Measurements from ENCODE around the gene MTCH1. TPM values are rescaled to one million over a fixed set of nuclear protein-coding genes. Genes with fewer than 3 reads are reported as not detected.

Gene MTCH1
- total and polyA plus RNA-seq, 9 of the 15 experiments (the other 6 are each of a cell fraction or from before 2014, with no cell fraction given) = 7.9 to 161 (median 118) TPM

DNA sequence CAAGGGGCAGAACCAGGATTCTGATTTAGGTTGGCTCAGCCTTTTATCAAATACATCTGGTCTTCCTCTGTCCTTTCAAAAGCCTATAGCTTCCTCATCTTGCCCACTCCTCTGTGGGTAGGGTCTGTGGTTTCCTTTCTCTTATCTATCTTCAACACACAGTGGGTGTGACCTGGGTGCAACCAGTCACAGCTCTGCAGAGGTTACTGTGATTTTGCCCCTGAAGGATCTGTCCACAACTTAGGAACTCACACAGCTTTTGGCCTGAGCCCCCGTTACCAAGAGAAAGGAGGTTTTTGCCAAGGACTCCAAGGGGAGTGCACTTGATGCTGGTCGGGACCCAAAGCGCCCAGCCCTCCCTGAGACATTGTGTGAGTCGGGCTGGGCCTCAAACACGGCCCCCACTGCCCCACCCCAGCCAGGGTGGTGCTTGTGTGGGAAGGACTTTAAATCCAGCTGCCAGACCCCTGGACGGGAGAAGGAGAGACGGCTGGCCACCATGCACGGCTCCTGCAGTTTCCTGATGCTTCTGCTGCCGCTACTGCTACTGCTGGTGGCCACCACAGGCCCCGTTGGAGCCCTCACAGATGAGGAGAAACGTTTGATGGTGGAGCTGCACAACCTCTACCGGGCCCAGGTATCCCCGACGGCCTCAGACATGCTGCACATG, 31.6 kb downstream of the MTCH1 start, which contains the start of gene PI16 (continued):
- TF ChIP-seq HDAC8 (tag; IDR thresholded peaks at IDR 0.05) (0 out of 2 replicates have a peak, but pooled peaks have one; percentile 69), FOXM1 (IDR thresholded peaks at IDR 0.05; ENCODE audit: low read depth) (peak; percentile 91), FOXM1 (CRISPR knock-in tag; IDR thresholded peaks at IDR 0.05; ENCODE audit: low read depth) (no peak), BRCA1 (IDR thresholded peaks at IDR 0.05) (no peak), BRCA1 (CRISPR knock-in tag; IDR thresholded peaks at IDR 0.05) (no peak), XRCC5 (IDR thresholded peaks at IDR 0.05; ENCODE audit: low read depth, low read length) (0 out of 2 replicates have a peak, but pooled peaks have one; percentile 15), KAT7 (CRISPR knock-in tag; IDR thresholded peaks at IDR 0.05; ENCODE audit: borderline replicate concordance) (no peak), MEF2D (tag; conservative IDR thresholded peaks at IDR 0.05; ENCODE audit: low read depth) (peak; percentile 62; the same call in 1 of the 2 replicates), SIN3A (IDR thresholded peaks at IDR 0.05; ENCODE audit: borderline replicate concordance in 2 of 2, control insufficient read depth in 1 of 2, low read depth in 2 of 2, low read length in 2 of 2) (no peak), TCF7L2 (IDR thresholded peaks at IDR 0.05; ENCODE audit: low read depth, low read length) (no peak), PTBP1 (IDR thresholded peaks at IDR 0.05; ENCODE audit: low read depth, low read length) (no peak), HDAC1 (IDR thresholded peaks at IDR 0.05) (peak; percentile 98 to 100), KLF13 (tag; IDR thresholded peaks at IDR 0.05; ENCODE audit: borderline replicate concordance, low read depth) (no peak), ZNF3 (CRISPR knock-in tag; IDR thresholded peaks at IDR 0.05) (no peak), HLTF (IDR thresholded peaks at IDR 0.05) (no peak), COPS2 (conservative IDR thresholded peaks at IDR 0.05) (no peak), RHOXF2B (CRISPR knock-in tag; conservative IDR thresholded peaks at IDR 0.05) (no peak), SMC3 (conservative IDR thresholded peaks at IDR 0.05; ENCODE audit: insufficient read depth, low read depth, low read length) (no peak)
- TF ChIP-seq, protein P1, sequence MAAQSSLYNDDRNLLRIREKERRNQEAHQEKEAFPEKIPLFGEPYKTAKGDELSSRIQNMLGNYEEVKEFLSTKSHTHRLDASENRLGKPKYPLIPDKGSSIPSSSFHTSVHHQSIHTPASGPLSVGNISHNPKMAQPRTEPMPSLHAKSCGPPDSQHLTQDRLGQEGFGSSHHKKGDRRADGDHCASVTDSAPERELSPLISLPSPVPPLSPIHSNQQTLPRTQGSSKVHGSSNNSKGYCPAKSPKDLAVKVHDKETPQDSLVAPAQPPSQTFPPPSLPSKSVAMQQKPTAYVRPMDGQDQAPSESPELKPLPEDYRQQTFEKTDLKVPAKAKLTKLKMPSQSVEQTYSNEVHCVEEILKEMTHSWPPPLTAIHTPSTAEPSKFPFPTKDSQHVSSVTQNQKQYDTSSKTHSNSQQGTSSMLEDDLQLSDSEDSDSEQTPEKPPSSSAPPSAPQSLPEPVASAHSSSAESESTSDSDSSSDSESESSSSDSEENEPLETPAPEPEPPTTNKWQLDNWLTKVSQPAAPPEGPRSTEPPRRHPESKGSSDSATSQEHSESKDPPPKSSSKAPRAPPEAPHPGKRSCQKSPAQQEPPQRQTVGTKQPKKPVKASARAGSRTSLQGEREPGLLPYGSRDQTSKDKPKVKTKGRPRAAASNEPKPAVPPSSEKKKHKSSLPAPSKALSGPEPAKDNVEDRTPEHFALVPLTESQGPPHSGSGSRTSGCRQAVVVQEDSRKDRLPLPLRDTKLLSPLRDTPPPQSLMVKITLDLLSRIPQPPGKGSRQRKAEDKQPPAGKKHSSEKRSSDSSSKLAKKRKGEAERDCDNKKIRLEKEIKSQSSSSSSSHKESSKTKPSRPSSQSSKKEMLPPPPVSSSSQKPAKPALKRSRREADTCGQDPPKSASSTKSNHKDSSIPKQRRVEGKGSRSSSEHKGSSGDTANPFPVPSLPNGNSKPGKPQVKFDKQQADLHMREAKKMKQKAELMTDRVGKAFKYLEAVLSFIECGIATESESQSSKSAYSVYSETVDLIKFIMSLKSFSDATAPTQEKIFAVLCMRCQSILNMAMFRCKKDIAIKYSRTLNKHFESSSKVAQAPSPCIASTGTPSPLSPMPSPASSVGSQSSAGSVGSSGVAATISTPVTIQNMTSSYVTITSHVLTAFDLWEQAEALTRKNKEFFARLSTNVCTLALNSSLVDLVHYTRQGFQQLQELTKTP (IDR thresholded peaks at IDR 0.05; ENCODE audit: low read depth in 1 of 2, partially characterized antibody in 2 of 2) = peak in 1 of 2 experiments; percentile 82
- TF ChIP-seq, protein P2, sequence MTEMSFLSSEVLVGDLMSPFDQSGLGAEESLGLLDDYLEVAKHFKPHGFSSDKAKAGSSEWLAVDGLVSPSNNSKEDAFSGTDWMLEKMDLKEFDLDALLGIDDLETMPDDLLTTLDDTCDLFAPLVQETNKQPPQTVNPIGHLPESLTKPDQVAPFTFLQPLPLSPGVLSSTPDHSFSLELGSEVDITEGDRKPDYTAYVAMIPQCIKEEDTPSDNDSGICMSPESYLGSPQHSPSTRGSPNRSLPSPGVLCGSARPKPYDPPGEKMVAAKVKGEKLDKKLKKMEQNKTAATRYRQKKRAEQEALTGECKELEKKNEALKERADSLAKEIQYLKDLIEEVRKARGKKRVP (CRISPR knock-in tag; IDR thresholded peaks at IDR 0.05) = no peak
- TF ChIP-seq, protein P3, sequence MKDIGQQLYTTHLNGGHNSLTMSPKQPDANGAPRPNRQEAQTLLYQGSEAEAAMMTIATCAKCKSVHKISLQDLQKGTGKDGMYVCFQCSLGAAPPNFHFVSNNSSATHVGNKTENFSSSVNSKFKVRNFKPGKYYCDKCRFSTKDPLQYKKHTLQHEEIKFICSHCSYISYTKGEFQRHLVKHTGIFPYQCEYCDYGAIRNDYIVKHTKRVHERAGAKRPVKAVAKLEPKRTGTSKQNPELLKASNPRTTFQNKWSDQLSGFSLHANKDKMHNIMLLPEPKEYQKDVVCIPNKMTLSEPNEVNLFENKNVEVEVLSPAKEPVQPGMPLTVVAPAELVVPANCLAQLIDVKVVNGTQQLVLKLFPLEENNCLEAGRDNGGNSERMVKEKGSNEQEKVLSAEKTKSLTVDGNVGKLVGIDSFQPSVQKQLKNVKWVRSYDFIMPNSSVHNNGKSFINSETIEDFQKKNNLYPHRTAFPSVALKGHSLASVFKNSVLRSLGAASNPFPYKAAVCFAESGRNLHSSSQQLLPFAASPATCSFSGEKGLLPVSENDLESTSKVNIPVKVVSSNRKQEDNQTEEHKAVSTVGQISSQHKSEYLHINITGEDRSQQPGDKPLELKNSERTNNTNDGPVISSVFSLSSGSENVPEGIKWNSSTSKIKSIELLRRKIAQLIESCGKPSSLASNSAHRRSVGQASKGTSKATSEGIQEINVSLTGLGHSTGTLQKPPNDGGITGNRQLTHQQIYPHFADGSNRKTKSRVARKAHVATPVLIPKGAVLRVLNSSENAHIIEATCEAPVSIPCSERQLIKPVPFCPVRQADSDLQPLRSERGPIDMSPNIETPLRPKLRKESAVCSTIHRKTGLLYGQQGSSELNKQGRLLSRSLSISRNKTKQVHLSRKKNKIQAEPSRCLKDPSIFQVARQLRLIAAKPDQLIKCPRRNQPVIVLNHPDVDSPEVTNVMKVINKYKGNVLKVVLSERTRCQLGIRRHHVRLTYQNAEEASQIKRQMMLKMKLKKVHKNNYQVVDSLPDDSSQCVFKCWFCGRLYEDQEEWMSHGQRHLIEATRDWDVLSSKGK (CRISPR knock-in tag; IDR thresholded peaks at IDR 0.05) = no peak
